Measurements from ENCODE around the gene NEDD4L.

The NEDD4L gene

GRCh38 chr18:58298251-58299134 lies 254.5 kb downstream of the NEDD4L start:
- DNase-seq, result no peak

GRCh38 chr18:58299135-58299473 lies 255.1 kb downstream of the NEDD4L start:
- no peak for DNase-seq

GRCh38 chr18:58299936-58300335 lies 255.9 kb downstream of the NEDD4L start:
- no peak for DNase-seq

GRCh38 chr18:58300867-58301266 lies 256.8 kb downstream of the NEDD4L start:
- no peak for DNase-seq

- no peak for DNase-seq
Observed at GRCh38 chr18:58302811-58303210, 258.8 kb downstream of the NEDD4L start.

GRCh38 chr18:58303363-58303762 lies 259.3 kb downstream of the NEDD4L start:
- no peak for DNase-seq

GRCh38 chr18:58305792-58306191 lies 261.8 kb downstream of the NEDD4L start:
- no peak for DNase-seq

- no peak for DNase-seq
Observed at GRCh38 chr18:58307441-58307840, 263.4 kb downstream of the NEDD4L start.

- no peak for DNase-seq
Observed at GRCh38 chr18:58308463-58308862, 264.4 kb downstream of the NEDD4L start.

GRCh38 chr18:58309099-58309498 lies 265.1 kb downstream of the NEDD4L start:
- DNase-seq, result no peak

- no peak for DNase-seq
Observed at GRCh38 chr18:58309610-58310239, 265.7 kb downstream of the NEDD4L start.

GRCh38 chr18:58310517-58310916 lies 266.5 kb downstream of the NEDD4L start:
- peak; percentile 6 for DNase-seq

GRCh38 chr18:58311390-58311789 lies 267.4 kb downstream of the NEDD4L start:
- DNase-seq, result no peak

- no peak for DNase-seq
Observed at GRCh38 chr18:58313491-58314032, 269.5 kb downstream of the NEDD4L start.

- DNase-seq, result no peak
Observed at GRCh38 chr18:58314284-58314683, 270.3 kb downstream of the NEDD4L start.

- DNase-seq, result no peak
Observed at GRCh38 chr18:58315041-58315440, 271.0 kb downstream of the NEDD4L start.

- no peak for DNase-seq
Observed at GRCh38 chr18:58315739-58316215, 271.8 kb downstream of the NEDD4L start.

- DNase-seq, result no peak
Observed at GRCh38 chr18:58316396-58317342, 272.6 kb downstream of the NEDD4L start.

GRCh38 chr18:58319719-58320118 lies 275.7 kb downstream of the NEDD4L start:
- DNase-seq, result no peak

- DNase-seq, result no peak
Observed at GRCh38 chr18:58320907-58321561, 277.0 kb downstream of the NEDD4L start.

- DNase-seq, result peak; percentile 7
Observed at GRCh38 chr18:58321986-58322385, 278.0 kb downstream of the NEDD4L start.

GRCh38 chr18:58322464-58322863 lies 278.4 kb downstream of the NEDD4L start:
- no peak for DNase-seq

Data from T-helper 9 cell (primary cell).